Chondrocyte (in vitro differentiated cells): Measurements from ENCODE around the gene COL5A1. TPM values are rescaled to one million over a fixed set of nuclear protein-coding genes. Genes with fewer than 3 reads are reported as not detected.

Experiments used
- DNase-seq: peaks from one replicate; pipeline ENCODE4 v3.0.0; 2021; ENCODE audit warnings: mixed read lengths, low spot score
- H3K27ac Mint-ChIP-seq: one replicate; pipeline ENCODE4 v1.8.0; 2021; ENCODE audit warnings: mild to moderate bottlenecking, moderate library complexity, mixed read lengths; ENCODE audit not compliant: unreplicated experiment
- H3K27me3 Mint-ChIP-seq: 2 replicates; pipeline ENCODE4 v1.8.0; 2021; ENCODE audit warnings: low read depth, mixed read lengths
- H3K36me3 Mint-ChIP-seq: 2 replicates; pipeline ENCODE4 v1.8.0; 2021; ENCODE audit warnings: low read depth, mixed read lengths
- H3K4me1 Mint-ChIP-seq: 2 replicates; pipeline ENCODE4 v1.8.0; 2021; ENCODE audit warnings: low read depth, mild to moderate bottlenecking, mixed read lengths
- H3K4me3 Mint-ChIP-seq: one replicate; pipeline ENCODE4 v1.8.0; 2021; ENCODE audit warnings: mild to moderate bottlenecking, moderate library complexity, mixed read lengths; ENCODE audit not compliant: unreplicated experiment
- H3K9me3 Mint-ChIP-seq: 2 replicates; pipeline ENCODE4 v1.8.0; 2021; ENCODE audit warnings: low read depth, mixed read lengths
- total RNA-seq: library from RNA; stranded (reverse); gene quantifications from 3 replicates; pipeline ENCODE4 v1.2.1, GENCODE V29; 2021
- TF ChIP-seq, protein P1 (sequence below): fragments of 200-600 bp; sonication (generic); IDR thresholded peaks from 2 replicates; pipeline ENCODE4 v1.5.0; 2021; ENCODE audit warnings: antibody characterized with exemption, mild to moderate bottlenecking, moderate library complexity

Gene COL5A1
- total RNA-seq, 1 donor from 2014 or later: 2,235 TPM

DNA sequence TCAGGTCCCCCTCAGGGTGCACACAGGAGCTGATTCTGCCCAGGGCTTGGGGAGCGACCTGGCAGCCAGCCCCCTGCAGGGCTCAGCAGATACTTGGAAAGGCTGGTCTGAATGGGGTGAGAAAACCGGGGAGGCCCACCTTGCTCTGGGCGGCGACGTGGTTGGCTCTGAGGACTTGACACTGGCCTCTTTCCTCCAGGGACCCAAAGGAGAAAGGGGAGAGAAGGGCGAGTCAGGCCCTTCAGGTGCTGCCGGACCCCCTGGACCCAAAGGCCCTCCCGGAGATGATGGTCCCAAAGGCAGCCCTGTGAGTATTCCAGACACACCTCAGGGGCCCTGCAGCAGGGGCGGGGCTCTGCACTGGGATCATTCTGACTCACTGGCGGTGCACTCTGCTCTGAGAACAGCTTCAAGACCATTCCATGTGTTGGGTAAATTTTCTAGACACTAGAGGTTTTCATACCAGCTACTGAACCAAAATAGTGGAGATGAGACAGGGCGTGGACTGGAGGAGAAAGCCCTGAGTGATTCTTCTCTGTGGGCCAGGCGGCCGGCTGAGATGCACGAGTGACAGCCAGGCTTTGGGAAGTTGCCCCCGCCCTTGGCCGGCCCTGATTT, 173.1 kb downstream of the COL5A1 start:
- H3K9me3 Mint-ChIP-seq: no peaks in the 10 kb centered on the region
- H3K27ac Mint-ChIP-seq: peak overlapping the region; percentile 89
- peaks cover 58% of the 10 kb centered on the region for H3K36me3 Mint-ChIP-seq
- TF ChIP-seq, protein P1, sequence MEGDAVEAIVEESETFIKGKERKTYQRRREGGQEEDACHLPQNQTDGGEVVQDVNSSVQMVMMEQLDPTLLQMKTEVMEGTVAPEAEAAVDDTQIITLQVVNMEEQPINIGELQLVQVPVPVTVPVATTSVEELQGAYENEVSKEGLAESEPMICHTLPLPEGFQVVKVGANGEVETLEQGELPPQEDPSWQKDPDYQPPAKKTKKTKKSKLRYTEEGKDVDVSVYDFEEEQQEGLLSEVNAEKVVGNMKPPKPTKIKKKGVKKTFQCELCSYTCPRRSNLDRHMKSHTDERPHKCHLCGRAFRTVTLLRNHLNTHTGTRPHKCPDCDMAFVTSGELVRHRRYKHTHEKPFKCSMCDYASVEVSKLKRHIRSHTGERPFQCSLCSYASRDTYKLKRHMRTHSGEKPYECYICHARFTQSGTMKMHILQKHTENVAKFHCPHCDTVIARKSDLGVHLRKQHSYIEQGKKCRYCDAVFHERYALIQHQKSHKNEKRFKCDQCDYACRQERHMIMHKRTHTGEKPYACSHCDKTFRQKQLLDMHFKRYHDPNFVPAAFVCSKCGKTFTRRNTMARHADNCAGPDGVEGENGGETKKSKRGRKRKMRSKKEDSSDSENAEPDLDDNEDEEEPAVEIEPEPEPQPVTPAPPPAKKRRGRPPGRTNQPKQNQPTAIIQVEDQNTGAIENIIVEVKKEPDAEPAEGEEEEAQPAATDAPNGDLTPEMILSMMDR: no peak
- H3K4me1 Mint-ChIP-seq: peaks cover 68% of the 10 kb centered on the region
- DNase-seq: no peak
- no peak overlapping the region for H3K4me3 Mint-ChIP-seq
- no peaks in the 10 kb centered on the region for H3K27me3 Mint-ChIP-seq

GRCh38 chr9:134815435-134816214, 174.0 kb downstream of the COL5A1 start:
- Mint-ChIP-seq H3K9me3 (no peaks in the 10 kb centered on the region), H3K4me3 (no peak overlapping the region), H3K4me1 (peaks cover 62% of the 10 kb centered on the region), H3K27ac (peak overlapping the region; percentile 77), H3K36me3 (peaks cover 57% of the 10 kb centered on the region), H3K27me3 (no peaks in the 10 kb centered on the region)
- TF ChIP-seq, protein P1: no peak
- peak; percentile 79 for DNase-seq

GRCh38 chr9:134816264-134816663, 174.7 kb downstream of the COL5A1 start:
- H3K4me1 Mint-ChIP-seq: peaks cover 60% of the 10 kb centered on the region
- DNase-seq: peak; percentile 79
- H3K27me3 Mint-ChIP-seq: no peaks in the 10 kb centered on the region
- no peak overlapping the region for H3K4me3 Mint-ChIP-seq
- H3K36me3 Mint-ChIP-seq: peaks cover 55% of the 10 kb centered on the region
- H3K9me3 Mint-ChIP-seq: no peaks in the 10 kb centered on the region
- H3K27ac Mint-ChIP-seq: peak overlapping the region; percentile 77
- TF ChIP-seq, protein P1: no peak

DNA sequence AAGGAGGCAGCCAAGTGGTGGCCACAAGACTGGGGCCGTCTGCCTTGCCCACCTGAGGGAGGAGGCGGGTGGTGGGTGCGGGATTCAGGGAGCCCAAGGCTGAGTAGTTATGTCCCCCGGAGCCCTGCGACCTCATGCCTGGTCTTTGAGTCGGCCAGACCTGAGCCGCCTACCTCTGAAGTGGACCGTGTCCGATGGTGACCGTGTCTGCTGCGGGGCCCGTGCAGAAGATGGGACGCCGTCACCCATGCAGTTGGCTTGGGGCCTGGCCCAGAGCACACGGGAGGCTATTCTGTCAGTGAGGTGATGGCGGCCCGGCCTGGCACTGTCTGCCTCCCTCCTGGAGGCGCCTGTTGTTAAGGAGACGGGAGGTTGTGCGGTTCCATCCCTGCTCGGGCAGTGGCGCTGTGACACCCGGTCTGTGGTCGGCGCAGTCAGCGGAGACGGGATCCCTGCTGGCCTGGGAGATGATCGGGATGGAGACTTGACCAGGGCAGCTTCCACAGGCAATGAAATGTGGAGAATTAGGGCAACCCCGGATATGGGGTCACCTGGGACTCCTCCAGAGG, 176.5 kb downstream of the COL5A1 start:
- no peak overlapping the region for H3K4me3 Mint-ChIP-seq
- peaks cover 46% of the 10 kb centered on the region for H3K4me1 Mint-ChIP-seq
- peak; percentile 89 for DNase-seq
- no peaks in the 10 kb centered on the region for H3K9me3 Mint-ChIP-seq
- TF ChIP-seq, protein P1: no peak
- H3K27ac Mint-ChIP-seq: peak overlapping the region; percentile 74
- H3K27me3 Mint-ChIP-seq: no peaks in the 10 kb centered on the region
- peaks cover 48% of the 10 kb centered on the region for H3K36me3 Mint-ChIP-seq

DNA sequence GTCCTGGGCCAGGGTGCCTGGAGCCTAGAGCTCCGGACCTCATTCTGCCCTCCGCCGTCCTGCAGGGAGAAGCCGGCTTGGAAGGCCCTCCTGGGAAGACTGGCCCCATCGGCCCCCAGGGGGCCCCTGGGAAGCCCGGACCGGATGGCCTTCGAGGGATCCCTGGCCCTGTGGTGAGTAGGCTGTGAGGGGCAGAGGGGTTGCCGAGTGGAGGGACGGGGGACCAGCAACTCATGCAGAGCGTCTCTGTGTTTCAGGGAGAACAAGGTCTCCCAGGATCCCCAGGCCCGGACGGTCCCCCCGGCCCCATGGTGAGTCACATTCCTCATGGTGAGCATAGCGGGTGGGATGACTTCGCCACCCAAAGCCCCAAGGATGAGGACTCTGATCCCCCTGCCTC, 177.0 kb downstream of the COL5A1 start:
- TF ChIP-seq, protein P1: no peak
- H3K27ac Mint-ChIP-seq: peak overlapping the region; percentile 88

More for the DNA sequence above, 177.0 kb downstream of the COL5A1 start:
- peak; percentile 78 for DNase-seq
- Mint-ChIP-seq H3K9me3 (no peaks in the 10 kb centered on the region), H3K27me3 (no peaks in the 10 kb centered on the region), H3K36me3 (peaks cover 46% of the 10 kb centered on the region), H3K4me3 (no peak overlapping the region), H3K4me1 (peaks cover 43% of the 10 kb centered on the region)
